DOHH2 (cell line): Measurements from ENCODE around the gene NUP62.

Source experiments
- H3F3A ChIP-seq: fragments of 200-600 bp; sonication (generic), shearing (Covaris generic); 2 replicates; pipeline ENCODE4 v1.6.0; 2016; ENCODE audit warnings: antibody characterized with exemption, mild to moderate bottlenecking; ENCODE audit not compliant: control insufficient read depth, insufficient read depth
- H3K27ac ChIP-seq: fragments of 200-600 bp; sonication (generic); 2 replicates; pipeline ENCODE4 v1.5.1; 2014; ENCODE audit warnings: low read depth, mild to moderate bottlenecking, low read length, moderate library complexity
- H3K27me3 ChIP-seq: fragments of 200-600 bp; sonication (generic); 2 replicates; pipeline ENCODE4 v1.6.1; 2014; ENCODE audit warnings: mild to moderate bottlenecking, low read length, mixed read lengths; ENCODE audit not compliant: control insufficient read depth
- H3K36me3 ChIP-seq: fragments of 200-600 bp; sonication (generic); 2 replicates; pipeline ENCODE4 v1.6.1; 2014; ENCODE audit warnings: mild to moderate bottlenecking, low read length, moderate library complexity, mixed read lengths; ENCODE audit not compliant: control insufficient read depth
- H3K4me1 ChIP-seq: fragments of 200-600 bp; sonication (generic); 2 replicates; pipeline ENCODE4 v1.6.1; 2014; ENCODE audit warnings: mild to moderate bottlenecking, low read length, mixed read lengths; ENCODE audit not compliant: control insufficient read depth
- H3K4me2 ChIP-seq: fragments of 200-600 bp; sonication (generic); 2 replicates; pipeline ENCODE4 v1.6.0; 2014; ENCODE audit warnings: mild to moderate bottlenecking, low read length, moderate library complexity
- H3K4me3 ChIP-seq: fragments of 200-600 bp; sonication (generic); 2 replicates; pipeline ENCODE4 v1.5.1; 2014; ENCODE audit warnings: mild to moderate bottlenecking, low read length, mixed read lengths
- H3K79me2 ChIP-seq: fragments of 200-600 bp; sonication (generic); 2 replicates; pipeline ENCODE4 v1.6.1; 2014; ENCODE audit warnings: mild to moderate bottlenecking, low read length, mixed read lengths; ENCODE audit not compliant: control insufficient read depth
- H3K9me2 ChIP-seq: fragments of 200-600 bp; sonication (generic); replicated peaks from 2 replicates; pipeline ENCODE4 v1.6.1; 2014; ENCODE audit warnings: mild to moderate bottlenecking, low read length, mixed read lengths; ENCODE audit not compliant: control insufficient read depth
- H3K9me3 ChIP-seq: fragments of 200-600 bp; sonication (generic); 2 replicates; pipeline ENCODE4 v1.6.1; 2014; ENCODE audit warnings: antibody characterized with exemption, low read length, mixed read lengths; ENCODE audit not compliant: control insufficient read depth, insufficient read depth
- H4K20me1 ChIP-seq: fragments of 200-600 bp; sonication (generic); 2 replicates; pipeline ENCODE4 v1.6.0; 2014; ENCODE audit warnings: low read depth, mild to moderate bottlenecking, antibody characterized with exemption, low read length, moderate library complexity; ENCODE audit not compliant: control insufficient read depth, insufficient read depth
- EZH2phosphoT487 ChIP-seq: fragments of 200-600 bp; sonication (generic); IDR thresholded peaks from 2 replicates; pipeline ENCODE4 v1.6.1; 2017; ENCODE audit warnings: borderline replicate concordance, mild to moderate bottlenecking, antibody characterized with exemption, low read length, moderate library complexity, mixed read lengths
- TF ChIP-seq, protein P1 (sequence below): fragments of 200-600 bp; sonication (generic); IDR thresholded peaks from one replicate; pipeline ENCODE4 v1.5.1; 2014; ENCODE audit warnings: antibody characterized with exemption, mild to moderate bottlenecking, low read depth, low read length; ENCODE audit not compliant: poor library complexity, severe bottlenecking

The NUP62 gene

GRCh38 chr19:49932731-49933131 lies 3.4 kb upstream of the NUP62 start:
- H3K4me2 ChIP-seq: no peak overlapping the region
- peaks cover 34% of the 10 kb centered on the region for H3K79me2 ChIP-seq
- H4K20me1 ChIP-seq: peaks cover 6% of the 10 kb centered on the region; the same call in 1 of the 2 replicates

GRCh38 chr19:49932041-49932451 lies 2.7 kb upstream of the NUP62 start:
- Histone ChIP-seq H3K27me3 (no peaks in the 10 kb centered on the region), H3F3A (no peaks in the 10 kb centered on the region), H3K4me2 (no peak overlapping the region), H3K79me2 (peaks cover 41% of the 10 kb centered on the region), H3K27ac (no peak overlapping the region), H3K4me1 (peaks cover 21% of the 10 kb centered on the region), H3K36me3 (peaks cover 55% of the 10 kb centered on the region), H4K20me1 (peaks cover 13% of the 10 kb centered on the region), H3K9me2 (no peaks in the 10 kb centered on the region), H3K4me3 (no peak overlapping the region), H3K9me3 (no peaks in the 10 kb centered on the region)
- TF ChIP-seq, protein P1, sequence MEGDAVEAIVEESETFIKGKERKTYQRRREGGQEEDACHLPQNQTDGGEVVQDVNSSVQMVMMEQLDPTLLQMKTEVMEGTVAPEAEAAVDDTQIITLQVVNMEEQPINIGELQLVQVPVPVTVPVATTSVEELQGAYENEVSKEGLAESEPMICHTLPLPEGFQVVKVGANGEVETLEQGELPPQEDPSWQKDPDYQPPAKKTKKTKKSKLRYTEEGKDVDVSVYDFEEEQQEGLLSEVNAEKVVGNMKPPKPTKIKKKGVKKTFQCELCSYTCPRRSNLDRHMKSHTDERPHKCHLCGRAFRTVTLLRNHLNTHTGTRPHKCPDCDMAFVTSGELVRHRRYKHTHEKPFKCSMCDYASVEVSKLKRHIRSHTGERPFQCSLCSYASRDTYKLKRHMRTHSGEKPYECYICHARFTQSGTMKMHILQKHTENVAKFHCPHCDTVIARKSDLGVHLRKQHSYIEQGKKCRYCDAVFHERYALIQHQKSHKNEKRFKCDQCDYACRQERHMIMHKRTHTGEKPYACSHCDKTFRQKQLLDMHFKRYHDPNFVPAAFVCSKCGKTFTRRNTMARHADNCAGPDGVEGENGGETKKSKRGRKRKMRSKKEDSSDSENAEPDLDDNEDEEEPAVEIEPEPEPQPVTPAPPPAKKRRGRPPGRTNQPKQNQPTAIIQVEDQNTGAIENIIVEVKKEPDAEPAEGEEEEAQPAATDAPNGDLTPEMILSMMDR: no peak

More at GRCh38 chr19:49932731-49933131, 3.4 kb upstream of the NUP62 start:
- H3K27me3 ChIP-seq: no peaks in the 10 kb centered on the region
- peaks cover 49% of the 10 kb centered on the region for H3K36me3 ChIP-seq
- no peak overlapping the region for H3K27ac ChIP-seq
- H3K9me2 ChIP-seq: no peaks in the 10 kb centered on the region
- no peak overlapping the region for H3K4me3 ChIP-seq
- H3K9me3 ChIP-seq: no peaks in the 10 kb centered on the region
- H3K4me1 ChIP-seq: peaks cover 14% of the 10 kb centered on the region
- no peak for TF ChIP-seq EZH2phosphoT487
- TF ChIP-seq, protein P1: no peak
- H3F3A ChIP-seq: no peaks in the 10 kb centered on the region

GRCh38 chr19:49931293-49932040 lies 2.2 kb upstream of the NUP62 start:
- Histone ChIP-seq H3K4me2 (no peak overlapping the region), H4K20me1 (peaks cover 15% of the 10 kb centered on the region), H3K27me3 (no peaks in the 10 kb centered on the region), H3K9me3 (no peaks in the 10 kb centered on the region), H3K79me2 (peaks cover 47% of the 10 kb centered on the region), H3F3A (no peaks in the 10 kb centered on the region), H3K9me2 (no peaks in the 10 kb centered on the region), H3K4me1 (peaks cover 27% of the 10 kb centered on the region), H3K27ac (no peak overlapping the region), H3K4me3 (no peak overlapping the region), H3K36me3 (peaks cover 61% of the 10 kb centered on the region)
- TF ChIP-seq, protein P1: no peak
- TF ChIP-seq EZH2phosphoT487: no peak
